Measurements from ENCODE around the gene KRTAP5-8. TPM values are rescaled to one million over a fixed set of nuclear protein-coding genes. Genes with fewer than 3 reads are reported as not detected.
A peak's percentile ranks its signal among the peaks of the same experiment; 100 is the strongest.
"Not testable (repeated sequence)": the region's sequence is repeated elsewhere in the genome, so short reads cannot be mapped to it uniquely, and the experiment has no call there.

KRTAP5-8 gene
- total RNA-seq, 1 donor from 2014 or later = not detected

DNA sequence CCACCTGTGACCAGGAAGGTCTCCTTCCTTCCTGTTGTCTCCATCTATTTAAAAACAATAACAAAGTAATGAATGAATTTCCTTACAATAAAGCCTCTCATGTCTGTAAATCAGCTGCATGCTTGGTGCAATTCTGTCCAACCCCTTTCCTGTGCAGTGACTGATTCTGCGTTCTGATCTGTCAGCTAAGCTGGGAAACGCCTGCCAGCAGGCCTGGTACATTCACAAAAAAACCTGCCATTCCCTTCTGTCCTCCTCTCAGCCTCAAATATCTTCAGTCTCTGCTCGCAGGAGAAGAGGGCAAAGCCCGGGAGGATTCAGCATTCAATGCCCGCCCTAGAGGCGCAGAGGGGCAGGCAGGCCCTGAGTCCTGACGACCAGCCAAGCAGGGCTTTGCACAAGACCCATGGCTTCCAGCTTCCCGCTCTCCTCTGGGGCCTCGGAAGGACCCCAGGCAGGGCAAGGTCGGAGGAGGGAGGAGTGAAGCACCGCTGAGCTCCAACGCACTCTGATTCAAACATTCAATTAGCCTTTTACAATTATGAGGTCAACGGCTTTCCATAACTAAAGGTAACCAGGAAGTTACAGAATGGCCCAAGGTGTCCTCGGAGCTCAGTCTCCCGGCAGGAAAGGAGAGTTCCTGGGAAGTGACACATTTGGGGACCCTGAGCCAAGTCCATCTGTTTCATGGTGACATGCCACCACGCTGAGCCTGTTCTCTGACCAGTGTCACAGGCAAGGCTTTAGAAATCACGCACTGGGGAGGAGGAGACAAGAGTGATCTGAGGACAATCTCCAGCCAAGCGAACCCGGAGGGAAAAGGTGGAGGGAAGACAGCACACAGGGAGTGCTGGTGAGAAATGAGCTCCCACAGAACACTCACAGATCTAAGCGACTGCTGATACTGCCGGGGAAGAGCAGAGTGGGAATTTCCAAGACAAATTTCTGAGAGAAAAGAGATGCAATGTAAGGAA lies 29.1 kb downstream of the KRTAP5-8 start:
- DNase-seq; intact Hi-C loops (cut with micrococcal nuclease); ATAC-seq: not testable (repeated sequence)

- DNase-seq; intact Hi-C loops (cut with micrococcal nuclease); ATAC-seq: not testable (repeated sequence)
Observed at GRCh38 chr11:71567633-71568032, 29.8 kb downstream of the KRTAP5-8 start.

DNA sequence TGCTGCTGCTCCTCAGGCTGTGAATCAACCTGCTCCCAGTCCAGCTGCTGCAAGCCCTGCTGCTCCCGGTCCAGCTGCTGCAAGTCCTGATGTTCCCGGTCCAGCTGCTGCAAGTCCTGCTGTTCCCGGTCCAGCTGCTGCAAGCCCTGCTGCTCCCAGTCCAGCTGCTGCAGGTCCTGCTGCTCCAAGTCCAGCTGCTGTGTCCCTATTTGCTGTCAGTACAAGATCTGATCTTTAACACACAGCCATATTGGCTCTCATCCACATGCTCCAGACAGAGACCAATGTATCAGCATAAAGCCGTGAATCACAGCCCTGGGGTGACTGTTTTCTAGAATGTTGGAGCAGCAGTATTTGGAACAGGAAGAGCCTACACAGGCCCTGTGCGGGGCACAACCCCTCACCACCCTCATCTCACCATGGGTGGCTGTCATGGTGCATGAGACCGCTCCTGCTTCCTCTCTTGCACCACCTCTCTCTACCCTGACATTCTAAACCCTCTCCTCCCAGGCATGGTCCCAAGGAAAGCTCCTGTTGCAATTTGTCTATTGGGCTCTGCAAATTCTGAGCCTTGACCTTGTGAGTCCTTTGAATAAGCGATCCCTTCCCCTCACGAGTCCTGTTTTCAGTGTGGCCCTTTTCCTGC lies 31.0 kb downstream of the KRTAP5-8 start:
- ATAC-seq (no peak), DNase-seq (no peak)
- intact Hi-C loops (cut with micrococcal nuclease) = no loop called here

- DNase-seq; intact Hi-C loops (cut with micrococcal nuclease); ATAC-seq: not testable (repeated sequence)
Observed at GRCh38 chr11:71571101-71571850, 33.5 kb downstream of the KRTAP5-8 start.

DNA sequence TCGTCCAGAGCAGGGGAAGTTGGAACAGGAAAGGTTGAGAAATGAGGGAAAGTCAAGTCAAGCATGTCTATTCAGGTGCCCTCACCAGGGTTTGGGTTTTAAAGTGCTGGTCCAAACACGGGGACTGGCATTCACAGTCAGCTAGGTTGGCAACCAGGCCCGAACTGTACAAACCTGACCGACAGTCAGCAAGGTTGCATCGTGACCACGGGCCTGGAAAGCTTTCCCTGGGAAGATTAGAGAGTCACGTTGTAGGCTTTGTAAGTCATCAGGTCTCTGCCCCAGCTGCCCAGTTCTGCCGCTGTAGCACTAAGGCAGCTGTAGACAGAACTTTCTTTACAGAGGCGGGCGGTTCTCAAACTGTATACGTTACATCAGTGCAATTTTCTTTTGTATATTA lies 35.0 kb downstream of the KRTAP5-8 start:
- ATAC-seq = no peak
- intact Hi-C loops (cut with micrococcal nuclease) = no loop called here
- DNase-seq = no peak

DNA sequence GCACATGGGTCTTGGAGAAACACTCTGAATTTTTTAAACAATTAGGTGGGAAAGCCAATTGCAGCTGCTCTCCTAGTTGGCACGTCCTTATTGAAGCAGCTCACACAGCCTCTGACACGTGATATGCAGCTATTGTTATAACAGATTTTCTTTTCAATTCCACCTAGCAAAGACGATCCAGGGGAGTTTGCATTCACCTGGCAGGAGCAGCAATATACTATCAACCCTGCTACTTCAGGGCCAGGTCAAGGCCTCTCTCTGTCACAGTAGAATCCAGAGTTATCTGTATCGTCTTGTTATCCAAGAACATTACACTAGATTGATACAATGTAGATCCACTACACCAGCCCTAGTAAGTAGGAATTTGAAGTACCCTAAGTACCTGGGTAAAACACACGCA lies 36.6 kb downstream of the KRTAP5-8 start:
- DNase-seq = no peak
- intact Hi-C loops (cut with micrococcal nuclease) = no loop called here
- no peak for ATAC-seq

DNA sequence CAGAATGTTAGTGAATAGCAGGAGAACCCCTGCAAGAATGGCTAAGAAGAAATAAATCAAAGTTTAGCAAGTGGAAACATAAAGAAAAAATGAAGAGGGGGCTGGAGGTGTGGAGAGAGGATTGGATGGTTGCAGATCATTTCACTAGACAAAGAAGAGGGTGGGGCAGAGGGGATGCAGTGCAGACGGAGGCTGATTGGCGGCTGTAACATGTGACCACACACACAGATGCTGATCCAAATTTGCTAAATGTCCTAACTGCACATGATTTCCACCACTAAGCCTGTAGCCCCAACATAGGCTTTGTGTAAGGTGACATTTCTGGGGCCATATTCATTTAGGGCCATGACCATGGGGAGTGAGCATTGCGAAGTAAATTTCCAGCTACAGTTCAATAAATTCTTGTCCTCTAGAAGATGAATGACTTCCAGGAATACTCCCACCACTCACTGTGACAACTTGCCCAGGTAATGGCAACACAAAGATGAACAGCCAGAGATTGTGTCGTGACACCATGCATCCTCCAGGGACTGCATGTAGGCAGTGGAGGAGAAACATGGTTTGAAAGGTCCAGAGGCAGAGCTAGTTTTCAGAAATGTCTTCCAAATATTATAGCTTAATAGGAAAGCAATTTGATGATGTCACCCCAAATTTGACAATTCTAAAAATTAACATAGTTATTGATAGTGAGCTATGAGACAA lies 38.0 kb downstream of the KRTAP5-8 start:
- ATAC-seq (no peak), DNase-seq (no peak)
- intact Hi-C loops (cut with micrococcal nuclease) = no loop called here

- DNase-seq; ATAC-seq; intact Hi-C loops (cut with micrococcal nuclease): not testable (repeated sequence)
Observed at GRCh38 chr11:71576688-71577465, 39.1 kb downstream of the KRTAP5-8 start.

DNA sequence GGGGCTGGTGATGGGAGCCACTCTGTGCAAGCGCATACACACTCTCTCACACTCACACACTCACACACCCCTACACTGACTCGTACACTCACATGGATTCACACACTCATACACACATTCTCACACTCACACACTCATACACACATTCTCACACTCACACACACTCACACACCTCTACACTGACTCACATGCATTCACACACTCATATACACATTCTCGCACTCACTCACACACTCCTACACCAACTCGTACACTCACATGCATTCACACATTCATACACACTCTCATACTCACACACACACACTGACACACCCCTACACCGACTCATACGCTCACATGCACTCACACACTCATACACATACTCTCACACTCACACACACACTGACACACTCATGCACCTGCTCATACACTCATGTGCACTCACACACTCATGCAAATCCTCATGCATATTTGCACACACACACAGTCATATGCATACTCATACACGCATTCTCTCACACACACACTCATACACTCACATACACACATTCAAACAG lies 39.7 kb downstream of the KRTAP5-8 start:
- intact Hi-C loops (cut with micrococcal nuclease) = no loop called here
- ATAC-seq = no peak
- DNase-seq = no peak

DNA sequence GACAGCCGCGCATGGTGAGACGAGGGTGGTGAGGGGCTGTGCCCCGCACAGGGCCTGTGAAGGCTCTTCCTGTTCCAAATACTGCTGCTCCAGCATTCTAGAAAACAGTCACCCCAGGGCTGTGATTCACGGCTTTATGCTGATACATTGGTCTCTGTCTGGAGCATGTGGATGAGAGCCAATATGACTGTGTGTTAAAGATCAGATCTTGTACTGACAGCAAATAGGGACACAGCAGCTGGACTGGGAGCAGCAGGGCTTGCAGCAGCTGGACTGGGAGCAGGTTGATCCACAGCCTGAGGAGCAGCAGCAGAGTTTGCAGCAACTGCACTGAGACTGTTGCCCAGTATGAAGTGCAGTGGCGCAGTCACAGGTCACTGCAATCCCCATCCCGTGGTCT lies 41.7 kb downstream of the KRTAP5-8 start:
- peak; percentile 17 for ATAC-seq
- intact Hi-C loops (cut with micrococcal nuclease); DNase-seq: not testable (repeated sequence)

GRCh38 chr11:71580057-71581003 lies 42.5 kb downstream of the KRTAP5-8 start:
- no peak for DNase-seq
- intact Hi-C loops (cut with micrococcal nuclease) = no loop called here
- ATAC-seq = peak; percentile 93

DNA sequence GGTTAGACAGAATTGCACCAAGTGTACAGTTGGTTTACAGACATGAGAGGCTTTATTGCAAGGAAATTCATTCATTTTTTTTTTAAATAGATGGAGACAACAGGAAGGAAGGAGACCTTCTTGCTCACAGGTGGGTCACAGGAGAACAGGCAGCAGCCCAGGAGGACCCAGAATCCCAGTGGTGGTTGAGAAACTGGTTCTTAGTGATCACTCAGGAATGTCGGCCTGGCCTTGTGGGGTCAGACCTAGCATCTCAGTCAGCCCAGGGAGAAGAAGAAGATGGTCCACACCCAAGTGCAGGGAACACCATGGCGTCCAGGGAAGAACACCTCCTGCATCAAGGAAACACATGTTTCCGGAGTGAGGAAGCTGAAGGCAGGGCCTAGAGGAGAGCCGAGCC lies 44.0 kb downstream of the KRTAP5-8 start:
- DNase-seq = no peak
- ATAC-seq = no peak
- intact Hi-C loops (cut with micrococcal nuclease) = no loop called here

DNA sequence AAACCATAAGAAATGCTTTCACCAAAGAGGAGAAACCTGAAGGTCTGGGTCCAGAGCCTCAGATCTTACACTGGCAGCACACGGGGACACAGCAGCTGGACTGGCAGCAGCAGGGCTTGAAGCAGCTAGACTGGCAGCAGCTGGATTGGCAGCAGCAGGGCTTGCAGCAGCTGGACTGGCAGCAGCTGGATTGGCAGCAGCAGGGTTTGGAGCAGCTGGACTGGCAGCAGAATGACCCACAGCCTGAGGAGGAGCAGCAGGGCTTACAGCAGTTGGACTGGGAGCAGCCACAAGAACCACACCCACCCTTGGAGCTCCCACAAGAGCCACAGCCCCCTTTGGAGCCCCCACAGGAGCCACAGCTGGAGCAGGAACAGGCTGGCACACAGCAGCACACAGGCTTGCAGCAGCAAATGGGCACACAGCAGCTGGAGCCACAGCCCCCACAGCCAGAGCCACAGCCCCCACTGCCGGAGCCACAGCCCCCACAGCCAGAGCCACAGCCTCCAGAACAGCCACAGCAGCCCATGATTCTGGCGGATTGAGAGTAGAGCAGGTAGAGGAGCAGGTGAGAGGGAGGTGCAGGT lies 44.6 kb downstream of the KRTAP5-8 start, which contains the start of gene KRTAP5-11:
Gene KRTAP5-11, minus strand, starts transcription at position 567 of the 587 bp plus-strand sequence. Its CDS starts 38 bp downstream, at position 529.
- DNase-seq (no peak), ATAC-seq (no peak)
- intact Hi-C loops (cut with micrococcal nuclease) = no loop called here

DNA sequence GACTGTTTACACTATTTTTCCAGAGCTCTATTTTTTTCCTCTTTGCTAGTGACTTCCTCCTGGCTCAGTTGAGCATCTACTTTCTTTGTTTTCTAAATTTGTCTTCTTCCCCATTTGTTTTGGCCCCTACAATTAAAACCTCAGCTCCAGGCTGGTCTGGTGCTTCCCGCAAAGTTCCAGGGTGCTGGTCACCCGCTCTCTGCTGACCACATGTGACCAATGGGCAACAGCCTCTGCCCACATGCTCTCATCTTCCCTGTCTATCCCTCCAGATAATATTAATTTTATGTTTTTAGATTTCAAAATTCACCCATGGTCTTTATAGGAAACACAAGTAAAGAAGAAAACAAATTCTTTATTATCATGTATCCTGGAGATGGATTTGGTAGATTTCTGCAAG lies 45.1 kb downstream of the KRTAP5-8 start:
- intact Hi-C loops (cut with micrococcal nuclease); ATAC-seq; DNase-seq: not testable (repeated sequence)

- intact Hi-C loops (cut with micrococcal nuclease); ATAC-seq; DNase-seq: not testable (repeated sequence)
Observed at GRCh38 chr11:71585673-71586072, 47.8 kb downstream of the KRTAP5-8 start.

DNA sequence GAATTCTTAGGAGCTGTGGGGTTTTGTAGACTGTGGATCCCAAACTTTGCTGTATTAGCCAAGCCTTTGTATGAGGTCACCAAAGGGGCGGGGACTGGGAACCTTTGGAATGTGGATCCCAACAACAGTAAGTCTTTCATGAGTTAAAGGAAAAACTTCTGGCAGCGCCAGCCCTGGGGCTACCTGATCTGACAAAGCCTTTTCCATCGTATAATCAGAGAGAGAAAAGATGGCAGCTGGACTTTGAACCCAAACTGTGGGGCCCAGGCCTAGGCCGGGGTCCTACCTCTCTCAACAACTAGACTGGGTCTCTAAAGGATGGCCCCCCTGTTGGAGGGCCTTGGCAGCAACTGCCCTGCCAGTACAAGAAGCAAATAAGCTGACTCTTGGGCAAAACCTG lies 50.5 kb downstream of the KRTAP5-8 start:
- ATAC-seq; DNase-seq; intact Hi-C loops (cut with micrococcal nuclease): not testable (repeated sequence)
